Measurements from ENCODE around the gene THRB.

The THRB gene

GRCh38 chr3:24185738-24186384, 308.8 kb downstream of the THRB start:
- DNase-seq (ENCODE audit: insufficient read length, low spot score): no peak
- no peak for FAIRE-seq
- TF ChIP-seq CTCF (IDR thresholded peaks at IDR 0.05; ENCODE audit: insufficient read depth, missing control alignments): peak; percentile 72

DNA sequence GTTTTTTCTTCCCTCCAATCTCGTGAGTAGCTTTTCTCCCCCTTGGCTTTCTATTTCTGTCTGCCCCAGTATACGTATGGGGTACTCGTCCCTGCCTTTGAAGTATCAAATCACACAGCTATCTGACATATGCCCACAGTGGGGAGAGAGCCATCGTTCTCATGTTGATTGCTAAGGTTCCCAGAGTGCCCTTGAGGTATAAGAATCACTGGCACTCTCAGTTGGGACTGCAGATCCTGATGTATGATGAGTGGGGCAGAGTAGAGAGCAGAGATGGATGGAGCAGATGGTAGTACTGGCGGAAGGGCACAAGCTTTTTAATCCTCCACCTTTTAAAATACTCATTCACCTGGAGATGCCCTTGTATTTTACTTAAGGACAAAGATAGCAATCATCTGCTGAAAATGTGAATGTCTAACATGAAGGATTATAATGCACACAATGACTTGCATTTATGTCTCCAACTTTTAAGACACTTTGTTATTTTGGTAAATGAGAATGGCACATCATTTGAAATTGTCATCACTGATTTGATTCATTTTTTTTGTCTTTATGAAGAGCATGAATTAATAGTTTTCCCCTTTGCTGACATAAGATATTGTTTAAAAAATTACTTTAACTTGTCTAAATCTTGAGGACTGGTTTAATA, 310.0 kb downstream of the THRB start:
- TF ChIP-seq CTCF (IDR thresholded peaks at IDR 0.05; ENCODE audit: insufficient read depth, missing control alignments): no peak
- FAIRE-seq: no peak

GRCh38 chr3:24182756-24183155, 311.9 kb downstream of the THRB start:
- FAIRE-seq (no peak), DNase-seq (ENCODE audit: insufficient read length, low spot score) (no peak)
- TF ChIP-seq CTCF (IDR thresholded peaks at IDR 0.05; ENCODE audit: insufficient read depth, missing control alignments): peak; percentile 3

More for the DNA sequence above, 310.0 kb downstream of the THRB start:
- DNase-seq (ENCODE audit: insufficient read length, low spot score): no peak

DNA sequence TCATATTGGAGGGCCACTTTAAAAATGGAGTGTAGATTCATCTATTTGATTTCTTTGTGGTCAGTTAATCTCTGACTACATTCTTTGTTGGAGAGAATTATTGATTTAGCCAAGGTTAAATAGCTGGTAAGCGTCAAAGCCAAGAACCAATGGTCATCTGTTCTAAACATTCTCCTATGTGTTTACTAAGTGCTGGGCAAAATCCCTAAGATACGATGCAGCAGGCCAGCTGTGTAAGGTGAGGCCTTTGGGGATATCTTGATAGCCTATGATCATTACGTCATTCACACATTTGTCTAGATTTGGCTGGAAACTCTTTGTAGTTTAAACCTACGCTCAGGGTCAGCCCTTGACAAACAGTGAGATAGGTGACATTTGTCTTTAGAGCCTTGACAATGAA, 313.4 kb downstream of the THRB start:
- TF ChIP-seq CTCF (IDR thresholded peaks at IDR 0.05; ENCODE audit: insufficient read depth, missing control alignments): no peak
- FAIRE-seq: no peak

DNA sequence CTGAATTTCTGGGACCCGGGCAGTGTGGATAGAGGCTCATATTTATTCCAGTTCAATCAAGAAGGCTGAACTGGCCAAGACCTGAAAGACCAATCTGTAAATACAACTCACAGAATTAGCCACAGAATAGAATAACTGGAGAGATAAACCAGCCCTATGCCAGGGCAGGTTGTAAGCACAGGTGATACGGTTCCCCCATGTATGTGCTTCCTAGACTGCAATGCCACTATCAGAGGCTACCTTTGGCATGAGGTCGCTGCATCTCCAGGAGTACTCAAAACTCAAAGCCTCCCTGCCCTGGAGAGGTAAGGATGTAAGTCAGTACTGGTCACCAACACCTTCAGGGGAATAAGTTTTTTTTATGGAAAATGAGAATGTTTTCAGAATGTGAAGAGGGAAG, 314.0 kb downstream of the THRB start:
- no peak for TF ChIP-seq CTCF (IDR thresholded peaks at IDR 0.05; ENCODE audit: insufficient read depth, missing control alignments)
- no peak for DNase-seq (ENCODE audit: insufficient read length, low spot score)
- FAIRE-seq: no peak

More for the DNA sequence above, 313.4 kb downstream of the THRB start:
- no peak for DNase-seq (ENCODE audit: insufficient read length, low spot score)

DNA sequence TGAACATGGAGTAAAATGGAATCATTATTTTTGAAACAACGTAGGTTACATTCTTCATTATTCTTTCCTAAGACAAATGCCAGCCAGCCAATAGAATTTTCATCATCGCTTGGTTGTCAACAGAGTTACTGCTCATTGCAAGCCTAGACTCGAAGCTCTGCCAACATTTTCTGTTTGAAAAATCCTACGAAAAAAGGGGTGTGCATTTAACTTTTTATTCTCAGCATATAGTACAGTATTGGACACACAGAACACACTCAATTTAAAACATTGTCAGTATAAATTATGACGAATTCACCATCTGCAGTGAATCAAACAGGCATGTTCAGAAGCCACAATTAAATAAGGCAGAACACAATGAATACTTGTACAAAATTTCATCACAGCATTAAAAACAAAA, 317.4 kb downstream of the THRB start:
- no peak for FAIRE-seq
- TF ChIP-seq CTCF (IDR thresholded peaks at IDR 0.05; ENCODE audit: insufficient read depth, missing control alignments): no peak
- DNase-seq (ENCODE audit: insufficient read length, low spot score): no peak

- FAIRE-seq: no peak
- DNase-seq (ENCODE audit: insufficient read length, low spot score): no peak
- no peak for TF ChIP-seq CTCF (IDR thresholded peaks at IDR 0.05; ENCODE audit: insufficient read depth, missing control alignments)
Observed at GRCh38 chr3:24174614-24175013, 320.0 kb downstream of the THRB start.

All from D721Med (cell line).